H1 (cell line): ENCODE measurements around the gene ACTR3C. TPM values are rescaled to one million over a fixed set of nuclear protein-coding genes. Genes with fewer than 3 reads are reported as not detected.

Experiments used
- CTCF ChIA-PET: fragments of 300-600 bp; sonication (Branson Sonifier 250); formaldehyde crosslinking; loops from one replicate; lab custom pipeline; 2021; ENCODE audit not compliant: partially characterized antibody; lab: Charles Lee
- POLR2A ChIA-PET: fragments of 300-600 bp; sonication (Branson Sonifier 250); formaldehyde crosslinking; loops from one replicate; lab custom pipeline; 2021; ENCODE audit warnings: inconsistent platforms; ENCODE audit not compliant: partially characterized antibody; lab: Charles Lee
- DNase-seq, 2 experiments: peaks; one replicate each; pipeline versions ENCODE4 v3.0.0 to v3.0.0-alpha.2; 2010 to 2022; ENCODE audit warnings: low spot score in 2 of 2, low read depth in 1 of 2, mixed read lengths in 1 of 2
- FAIRE-seq: peaks from 2 replicates; lab custom pipeline; 2011; peaks lifted over from hg19 to GRCh38; lab: Jason Lieb, UNC
- H2AFZ ChIP-seq: 2 replicates; pipeline ENCODE4 v1.8.1; 2012; ENCODE audit warnings: low read length, inconsistent platforms
- H2AK5ac ChIP-seq: 2 replicates; pipeline ENCODE4 v1.6.1; 2013; ENCODE audit warnings: low read depth, low read length
- H2BK120ac ChIP-seq: replicated peaks from 2 replicates; pipeline ENCODE3; 2013; ENCODE audit warnings: low read depth, low read length, inconsistent platforms
- H2BK12ac ChIP-seq: 2 replicates; pipeline ENCODE4 v1.6.1; 2013; ENCODE audit warnings: low read depth, low read length
- H2BK15ac ChIP-seq: 2 replicates; pipeline ENCODE4 v1.6.1; 2013; ENCODE audit warnings: low read length
- H2BK20ac ChIP-seq: 2 replicates; pipeline ENCODE4 v1.6.1; 2013; ENCODE audit warnings: low read length
- H2BK5ac ChIP-seq: 2 replicates; pipeline ENCODE4 v1.6.1; 2013; ENCODE audit warnings: low read depth, low read length
- H3K14ac ChIP-seq: 2 replicates; pipeline ENCODE4 v1.6.1; 2013; ENCODE audit warnings: inconsistent platforms; ENCODE audit not compliant: insufficient read length
- H3K18ac ChIP-seq: 2 replicates; pipeline ENCODE4 v1.6.1; 2013; ENCODE audit warnings: low read length; ENCODE audit errors: extremely low read depth
- H3K23ac ChIP-seq: 2 replicates; pipeline ENCODE4 v1.6.1; 2013; ENCODE audit warnings: inconsistent platforms; ENCODE audit not compliant: insufficient read length
- H3K23me2 ChIP-seq: 2 replicates; pipeline ENCODE4 v1.6.1; 2013; ENCODE audit warnings: low read depth, low read length
- H3K27ac ChIP-seq: 2 replicates; pipeline ENCODE4 v1.6.1; 2011; ENCODE audit warnings: low read depth, low read length, inconsistent platforms
- H3K27me3 ChIP-seq, 4 experiments: replicated peaks in 1 of 4; 1 replicate in 1 of 4; 2 replicates in 3 of 4; pipeline versions ENCODE4 v1.6.1 to v1.8.1; 2011 to 2013; ENCODE audit warnings: low read length in 3 of 4, mild to moderate bottlenecking in 3 of 4, inconsistent platforms in 2 of 4, mixed read lengths in 2 of 4, moderate library complexity in 1 of 4; ENCODE audit not compliant: control insufficient read depth in 3 of 4, insufficient read depth in 3 of 4; ENCODE audit errors: extremely low read depth in 1 of 4
- H3K36me3 ChIP-seq, 4 experiments: 2 replicates each; pipeline versions ENCODE4 v1.6.1 to v1.8.1; 2011 to 2013; ENCODE audit warnings: mild to moderate bottlenecking in 4 of 4, low read length in 3 of 4, moderate library complexity in 2 of 4, control low read depth in 1 of 4, inconsistent platforms in 1 of 4; ENCODE audit not compliant: insufficient read depth in 4 of 4, control insufficient read depth in 2 of 4
- H3K4ac ChIP-seq: replicated peaks from 2 replicates; pipeline ENCODE3; 2013; ENCODE audit warnings: low read length, low read depth, mixed read lengths, inconsistent platforms; ENCODE audit not compliant: insufficient read length
- H3K4me1 ChIP-seq, 4 experiments: replicated peaks in 1 of 4; 1 replicate in 1 of 4; 2 replicates in 3 of 4; pipeline versions ENCODE4 v1.6.1 to v1.8.1; 2011 to 2013; ENCODE audit warnings: low read length in 3 of 4, inconsistent platforms in 2 of 4, mixed read lengths in 1 of 4; ENCODE audit not compliant: insufficient read depth in 4 of 4, control insufficient read depth in 3 of 4
- H3K4me2 ChIP-seq, 2 experiments: 2 replicates each; pipeline versions ENCODE4 v1.6.1 to v1.8.1; 2011 to 2013; ENCODE audit warnings: low read depth in 2 of 2, low read length in 2 of 2, control low read depth in 1 of 2, inconsistent platforms in 1 of 2, mild to moderate bottlenecking in 1 of 2; ENCODE audit not compliant: insufficient read depth in 1 of 2
- H3K4me3 ChIP-seq, 4 experiments: fragments of 200-600, 300-600 bp in 1 of 4; sonication (generic), shearing (Covaris generic), sonication (Bioruptor Twin) in 1 of 4; 2 replicates each; pipeline versions ENCODE4 v1.5.1 to v1.8.1; 2011 to 2016; ENCODE audit warnings: low read length in 4 of 4, low read depth in 3 of 4, control low read depth in 2 of 4, inconsistent platforms in 2 of 4, mild to moderate bottlenecking in 2 of 4, mixed read lengths in 1 of 4, moderate library complexity in 1 of 4; ENCODE audit not compliant: insufficient read depth in 2 of 4; ENCODE audit errors: extremely low read depth in 1 of 4
- H3K56ac ChIP-seq: replicated peaks from 2 replicates; pipeline ENCODE3; 2013; ENCODE audit warnings: low read depth, mild to moderate bottlenecking, mixed read lengths, low read length, inconsistent platforms; ENCODE audit not compliant: insufficient read length
- H3K79me1 ChIP-seq: 2 replicates; pipeline ENCODE4 v1.6.1; 2013; ENCODE audit warnings: low read depth, low read length, control low read depth
- H3K79me2 ChIP-seq, 2 experiments: 2 replicates each; pipeline versions ENCODE4 v1.6.1 to v1.8.1; 2012 to 2013; ENCODE audit warnings: low read length in 2 of 2, mild to moderate bottlenecking in 2 of 2, inconsistent platforms in 1 of 2; ENCODE audit not compliant: insufficient read depth in 2 of 2, control insufficient read depth in 1 of 2
- H3K9ac ChIP-seq, 4 experiments: replicated peaks in 1 of 4; 1 replicate in 1 of 4; 2 replicates in 3 of 4; pipeline versions ENCODE4 v1.6.1 to v1.8.1; 2011 to 2013; ENCODE audit warnings: low read depth in 3 of 4, low read length in 3 of 4, control low read depth in 2 of 4, mild to moderate bottlenecking in 2 of 4, moderate library complexity in 2 of 4, inconsistent platforms in 1 of 4; ENCODE audit errors: extremely low read depth in 1 of 4
- H3K9me3 ChIP-seq, 2 experiments: 2 replicates each; pipeline versions ENCODE4 v1.6.1 to v1.8.1; 2012 to 2013; ENCODE audit warnings: mild to moderate bottlenecking in 2 of 2, moderate library complexity in 2 of 2, control low read depth in 1 of 2, inconsistent platforms in 1 of 2, low read depth in 1 of 2, low read length in 1 of 2, mixed read lengths in 1 of 2; ENCODE audit not compliant: insufficient read depth in 2 of 2
- H4K20me1 ChIP-seq, 2 experiments: replicated peaks in 1 of 2; 2 replicates each; pipeline versions ENCODE3 to v1.8.1; 2011 to 2013; ENCODE audit warnings: inconsistent platforms in 2 of 2, low read length in 2 of 2, mild to moderate bottlenecking in 1 of 2; ENCODE audit not compliant: insufficient read depth in 2 of 2, control insufficient read depth in 1 of 2
- H4K5ac ChIP-seq: 2 replicates; pipeline ENCODE4 v1.6.1; 2013; ENCODE audit warnings: low read length, low read depth, mixed read lengths, inconsistent platforms; ENCODE audit not compliant: insufficient read length
- H4K8ac ChIP-seq: 2 replicates; pipeline ENCODE4 v1.8.0; 2013; ENCODE audit warnings: mild to moderate bottlenecking, moderate library complexity, low read length, inconsistent platforms; ENCODE audit not compliant: insufficient read depth; ENCODE audit errors: extremely low read depth
- H4K91ac ChIP-seq: replicated peaks from 2 replicates; pipeline ENCODE3; 2013; ENCODE audit warnings: low read length, mixed read lengths, inconsistent platforms; ENCODE audit not compliant: insufficient read length
- BCL11A ChIP-seq, 2 experiments: IDR thresholded peaks; one replicate each; pipeline ENCODE4 v1.6.1; 2011; ENCODE audit warnings: low read depth in 2 of 2, low read length in 2 of 2, mild to moderate bottlenecking in 2 of 2
- CREB1 ChIP-seq: IDR thresholded peaks from 2 replicates; pipeline ENCODE4 v1.6.1; 2012; ENCODE audit warnings: inconsistent platforms
- GABPA ChIP-seq: IDR thresholded peaks from 2 replicates; pipeline ENCODE4 v1.6.1; 2011; ENCODE audit warnings: mild to moderate bottlenecking, low read length, moderate library complexity, borderline replicate concordance; ENCODE audit not compliant: insufficient read depth
- HDAC6 ChIP-seq: IDR thresholded peaks from one replicate; pipeline ENCODE4 v1.7.1; 2012; ENCODE audit warnings: low read depth, mild to moderate bottlenecking, inconsistent platforms, low read length, moderate library complexity
- KDM5A ChIP-seq: fragments of 200-600 bp; IDR thresholded peaks from 2 replicates; pipeline ENCODE4 v1.7.1; 2012; ENCODE audit warnings: mild to moderate bottlenecking, low read length, inconsistent platforms, mixed read lengths
- POLR2A ChIP-seq, 2 experiments: IDR thresholded peaks; 1 replicate in 1 of 2; 2 replicates in 1 of 2; pipeline ENCODE4 v1.6.1; 2011; ENCODE audit warnings: low read depth in 2 of 2, low read length in 2 of 2, mild to moderate bottlenecking in 2 of 2; ENCODE audit errors: control extremely low read depth in 1 of 2
- POLR2AphosphoS5 ChIP-seq: IDR thresholded peaks from 2 replicates; pipeline ENCODE4 v1.6.1; 2011; ENCODE audit warnings: low read depth, low read length
- RAD21 ChIP-seq, 2 experiments: IDR thresholded peaks in 1 of 2; conservative IDR thresholded peaks in 1 of 2; 2 replicates each; pipeline ENCODE4 v1.6.1; 2011; ENCODE audit warnings: low read depth in 2 of 2, low read length in 2 of 2, improper control_type of control experiment in 1 of 2, inconsistent platforms in 1 of 2, mild to moderate bottlenecking in 1 of 2, moderate library complexity in 1 of 2
- RBBP5 ChIP-seq: IDR thresholded peaks from 2 replicates; pipeline ENCODE4 v1.7.1; 2012; ENCODE audit warnings: low read depth, mild to moderate bottlenecking, inconsistent platforms, low read length, moderate library complexity, borderline replicate concordance
- RNF2 ChIP-seq: fragments of 200-900, 300-1000 bp; sonication (generic); IDR thresholded peaks from 2 replicates; pipeline ENCODE4 v1.7.1; 2016; ENCODE audit warnings: borderline replicate concordance, low read depth, mild to moderate bottlenecking, antibody characterized with exemption, low read length; ENCODE audit not compliant: poor library complexity, severe bottlenecking; ENCODE audit errors: missing control alignments
- SIN3A ChIP-seq, 2 experiments: IDR thresholded peaks in 1 of 2; conservative IDR thresholded peaks in 1 of 2; 2 replicates each; pipeline ENCODE4 v1.6.1; 2011 to 2012; ENCODE audit warnings: low read length in 2 of 2, improper control_type of control experiment in 1 of 2, low read depth in 1 of 2, mild to moderate bottlenecking in 1 of 2
- SRF ChIP-seq: IDR thresholded peaks from 2 replicates; pipeline ENCODE4 v1.6.1; 2011; ENCODE audit warnings: mild to moderate bottlenecking, low read depth, low read length, moderate library complexity
- WGBS, 2 experiments: shearing (Covaris generic) in 1 of 2; methylation state at CpG; one replicate each; pipeline versions ENCODE4 v1.1.6 to v1.1.7; 2013 to 2015; ENCODE audit warnings: low lambda C conversion rate in 2 of 2, mixed read lengths in 2 of 2, inconsistent platforms in 1 of 2, low coverage in 1 of 2, missing lambda C conversion rate in 1 of 2; ENCODE audit not compliant: insufficient replicate concordance in 2 of 2, insufficient coverage in 1 of 2, insufficient read length in 1 of 2; ENCODE audit errors: extremely low coverage in 1 of 2, missing lambda C conversion rate in 1 of 2; 5-methylcytosine and 5-hydroxymethylcytosine counted together
- polyA plus RNA-seq, 7 experiments: library from polyadenylated mRNA; depleted of rRNA in 3 of 7; stranded (reverse) in 5 of 7; unstranded in 2 of 7; fragments of >200 nt in 5 of 7; fragments of 200-250 nt in 2 of 7; gene quantifications; 1 replicate in 5 of 7; 2 replicates in 1 of 7; 4 replicates in 1 of 7; pipeline versions ENCODE4 v1.2.1 to v1.2.3, GENCODE V29; 2011 to 2013; ENCODE audit warnings: missing spikeins in 2 of 7, mixed read lengths in 2 of 7
- total RNA-seq: library from RNA; stranded (reverse); fragmentation: NEBNext Ultra II Directional; extraction: Animal tissue kit (Norgen Biotek cat#: 25700); gene quantifications from 2 replicates; pipeline ENCODE4 v1.2.1, GENCODE V29; 2021

ACTR3C gene
- total and polyA plus RNA-seq, 2 of the 8 experiments (the other 6 are each of a cell fraction or from before 2014, with no cell fraction given), result 1.5 TPM; not detected in 1

DNA sequence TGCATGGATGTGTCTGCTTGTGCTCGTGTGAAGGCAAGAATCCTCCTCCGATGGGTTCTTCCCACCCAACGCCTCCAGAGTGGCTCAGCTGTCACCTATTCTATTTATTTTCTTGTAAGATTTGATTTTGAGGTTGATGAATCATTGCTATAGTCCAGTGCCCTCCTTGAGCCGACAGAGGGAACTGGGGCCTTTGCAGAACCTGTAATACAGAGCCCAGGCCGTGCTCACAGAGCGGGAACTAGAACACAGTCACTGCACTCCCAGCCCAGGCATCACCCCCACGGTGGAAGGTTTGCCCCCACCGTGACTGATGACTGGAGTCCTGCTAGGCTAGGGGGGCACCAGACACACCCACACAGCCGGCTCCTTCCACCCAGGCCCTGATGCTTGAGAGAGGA is 16.1 kb upstream of the ACTR3C start:
- no peak overlapping the region for H2BK120ac ChIP-seq
- H3K18ac ChIP-seq, result no peak overlapping the region
- H3K56ac ChIP-seq, result no peak overlapping the region
- WGBS, 2 experiments, result 79% methylated on average over 9 of the region's 9 CpGs; no CpG with 5 or more reads in 1 of the 2 experiments
- peak overlapping the region in 1 of 4 experiments; percentile 94; a peak in 2 of 8 replicates for H3K4me3 ChIP-seq
- peaks cover 17% of the 10 kb centered on the region for H3K23me2 ChIP-seq
- H4K5ac ChIP-seq, result no peak overlapping the region
- H3K9me3 ChIP-seq, result peaks cover 0 to 7% of the 10 kb centered on the region in 2 experiments; a peak in 2 of 4 replicates
- H3K9ac ChIP-seq, result 0 out of 7 replicates have a peak overlapping the region, but pooled peaks of 1 of the 4 experiments have one; percentile 2
- POLR2A ChIA-PET, result interaction anchor here (0.7 to 7.6 kb wide), 10 partner anchors 10 to 79 kb away, joined by 3 to 76 read pairs (median 4); partner anchors contain the start of gene REPIN1
- no peak overlapping the region for H2AFZ ChIP-seq
- H2BK12ac ChIP-seq, result peak overlapping the region; percentile 80; the same call in 1 of the 2 replicates
- H4K91ac ChIP-seq, result no peak overlapping the region
- H2BK15ac ChIP-seq, result 0 out of 2 replicates have a peak overlapping the region, but pooled peaks have one; percentile 40
- H3K23ac ChIP-seq, result no peak overlapping the region
- peaks cover 15 to 66% (median 39%) of the 10 kb centered on the region in 4 experiments for H3K4me1 ChIP-seq
- H2BK20ac ChIP-seq, result 0 out of 2 replicates have a peak overlapping the region, but pooled peaks have one; percentile 21
- peaks cover 9 to 18% of the 10 kb centered on the region in 2 experiments for H4K20me1 ChIP-seq
- CTCF ChIA-PET, result interaction anchor here (0.9 to 1.7 kb wide), 5 partner anchors 18 to 559 kb away, joined by 3 to 5 read pairs (median 3); a partner anchor contains a TSS
- no peak for FAIRE-seq
- peaks cover 0 to 25% (median 6%) of the 10 kb centered on the region in 4 experiments; a peak in 4 of 8 replicates for H3K36me3 ChIP-seq
- peak overlapping the region; percentile 95 to 98 for H3K4me2 ChIP-seq
- no peak overlapping the region for H3K4ac ChIP-seq
- peak overlapping the region; percentile 60; the same call in 1 of the 2 replicates for H2AK5ac ChIP-seq
- H2BK5ac ChIP-seq, result no peak overlapping the region
- H3K14ac ChIP-seq, result no peak overlapping the region
- peaks cover 6% of the 10 kb centered on the region for H3K79me1 ChIP-seq
- no peak overlapping the region; the same call in 1 of the 2 replicates for H4K8ac ChIP-seq
- peaks cover 0 to 24% (median 20%) of the 10 kb centered on the region in 4 experiments; a peak in 6 of 7 replicates for H3K27me3 ChIP-seq
- H3K79me2 ChIP-seq, result peaks cover 0 to 22% of the 10 kb centered on the region in 2 experiments; a peak in 2 of 4 replicates
- H3K27ac ChIP-seq, result no peak overlapping the region
- DNase-seq, result no peak
- no peak for TF ChIP-seq KDM5A
- no peak for TF ChIP-seq RBBP5
- no peak for TF ChIP-seq HDAC6
- no peak for TF ChIP-seq RNF2
- no peak for TF ChIP-seq SRF
- no peak for TF ChIP-seq RAD21 (IDR thresholded peaks at IDR 0.05 in 1 of 2, conservative IDR thresholded peaks at IDR 0.05 in 1 of 2; ENCODE audit: low read depth in 2 of 2, low read length in 2 of 2)
- no peak for TF ChIP-seq CREB1
- no peak for TF ChIP-seq POLR2A (IDR thresholded peaks at IDR 0.05; ENCODE audit: control extremely low read depth in 1 of 2, low read depth in 2 of 2, low read length in 2 of 2)
- TF ChIP-seq GABPA, result no peak
- TF ChIP-seq SIN3A (conservative IDR thresholded peaks at IDR 0.05 in 1 of 2, IDR thresholded peaks at IDR 0.05 in 1 of 2; ENCODE audit: low read depth in 1 of 2, low read length in 2 of 2), result no peak
- TF ChIP-seq POLR2AphosphoS5, result no peak
- no peak for TF ChIP-seq BCL11A (IDR thresholded peaks at IDR 0.05; ENCODE audit: low read depth in 2 of 2, low read length in 2 of 2)
